K562 (cell line): ENCODE data around the gene SLC6A1. TPM values are rescaled to one million over a fixed set of nuclear protein-coding genes. Genes with fewer than 3 reads are reported as not detected.

ENCODE experiments used
- ATAC-seq: fragments of 200-7000 bp; cut with Tn5 transposase; 3 replicates; pipeline ENCODE4 v1.9.1; 2020; ENCODE audit warnings: moderate library complexity
- BruUV-seq: library from RNA; stranded (reverse); fragments of 400-500 nt; replicated peaks from 2 replicates; lab custom pipeline; 2021; lab: Mats Ljungman, UMichigan
- CTCF ChIA-PET: fragments of 300-600 bp; formaldehyde crosslinking; extraction: SDS; loops from one replicate; lab custom pipeline; 2021; ENCODE audit warnings: low intra/inter-chr PET ratio; lab: Yijun Ruan, JAX
- POLR2A ChIA-PET: fragments of 300-600, 350-650 bp; sonication (Branson Sonifier 250); formaldehyde crosslinking; extraction: SDS; loops from one replicate; lab custom pipeline; 2021; ENCODE audit warnings: antibody characterized with exemption, inconsistent platforms; lab: Yijun Ruan, JAX
- DNase-seq, 4 experiments: peaks; one replicate each; pipeline versions ENCODE4 v3.0.0 to v3.0.0-alpha.2; 2011 to 2018; ENCODE audit warnings: low spot score in 3 of 4, mixed read lengths in 3 of 4; ENCODE audit errors: extremely low read depth in 1 of 4
- FAIRE-seq: peaks from 2 replicates; lab custom pipeline; 2011; peaks lifted over from hg19 to GRCh38; lab: Jason Lieb, UNC
- H2AFZ ChIP-seq: 2 replicates; pipeline ENCODE4 v1.6.0; 2011; ENCODE audit warnings: low read depth, low read length, control low read depth, inconsistent platforms
- H3K27ac ChIP-seq: fragments of 200-600 bp; 3 replicates; pipeline ENCODE4 v1.8.0; 2011; ENCODE audit warnings: low read depth, mild to moderate bottlenecking, control low read depth, inconsistent platforms, low read length, moderate library complexity, mixed read lengths; ENCODE audit errors: extremely low read depth
- H3K27me3 ChIP-seq, 2 experiments: fragments of 300-600 bp in 1 of 2; 2 replicates in 1 of 2; 3 replicates in 1 of 2; pipeline versions ENCODE4 v1.6.0 to v1.8.0; 2011; ENCODE audit warnings: inconsistent platforms in 2 of 2, low read length in 2 of 2, mild to moderate bottlenecking in 1 of 2, mixed read lengths in 1 of 2, moderate library complexity in 1 of 2; ENCODE audit not compliant: control insufficient read depth in 2 of 2, insufficient read depth in 2 of 2
- H3K36me3 ChIP-seq: fragments of 300-600 bp; 3 replicates; pipeline ENCODE4 v1.8.0; 2011; ENCODE audit warnings: mild to moderate bottlenecking, low read length, inconsistent platforms; ENCODE audit not compliant: control insufficient read depth, insufficient read depth
- H3K4me1 ChIP-seq, 2 experiments: fragments of 200-600 bp in 1 of 2; replicated peaks in 1 of 2; 2 replicates in 1 of 2; 3 replicates in 1 of 2; pipeline versions ENCODE4 v1.5.1 to v1.8.0; 2011; ENCODE audit warnings: inconsistent platforms in 2 of 2, low read length in 2 of 2, mild to moderate bottlenecking in 1 of 2, mixed read lengths in 1 of 2, moderate library complexity in 1 of 2; ENCODE audit not compliant: control insufficient read depth in 2 of 2, insufficient read depth in 2 of 2
- H3K4me2 ChIP-seq: 2 replicates; pipeline ENCODE4 v1.6.1; 2011; ENCODE audit warnings: low read length, control low read depth, inconsistent platforms, mixed read lengths; ENCODE audit not compliant: insufficient read depth
- H3K4me3 ChIP-seq: fragments of 200-600 bp; sonication (generic), shearing (Covaris generic); 2 replicates; pipeline ENCODE4 v1.5.1; 2016; ENCODE audit warnings: control low read depth, inconsistent platforms
- H3K79me2 ChIP-seq: fragments of 200-600 bp; 3 replicates; pipeline ENCODE4 v1.8.0; 2011; ENCODE audit warnings: low read length, inconsistent platforms; ENCODE audit not compliant: control insufficient read depth, insufficient read depth
- H3K9ac ChIP-seq, 2 experiments: 2 replicates each; pipeline versions ENCODE4 v1.6.0 to v1.6.1; 2011; ENCODE audit warnings: low read depth in 2 of 2, low read length in 2 of 2, control low read depth in 1 of 2, inconsistent platforms in 1 of 2, mild to moderate bottlenecking in 1 of 2, mixed read lengths in 1 of 2; ENCODE audit not compliant: insufficient read depth in 1 of 2
- H3K9me1 ChIP-seq: one replicate; pipeline ENCODE4 v1.6.0; 2011; ENCODE audit warnings: inconsistent platforms, mild to moderate bottlenecking, low read length, moderate library complexity; ENCODE audit not compliant: control insufficient read depth, insufficient read depth
- H3K9me3 ChIP-seq: replicated peaks from 2 replicates; pipeline ENCODE4 v1.5.1; 2011; ENCODE audit warnings: low read depth, low read length, inconsistent platforms; ENCODE audit not compliant: control insufficient read depth, insufficient read depth
- H4K20me1 ChIP-seq: replicated peaks from 2 replicates; pipeline ENCODE4 v1.6.1; 2011; ENCODE audit warnings: low read length, inconsistent platforms, mixed read lengths; ENCODE audit not compliant: control insufficient read depth, insufficient read depth
- CEBPB ChIP-seq: fragments of 450-650 bp; IDR thresholded peaks from 2 replicates; pipeline ENCODE4 v1.6.1; 2016; ENCODE audit warnings: missing genetic modification characterization, missing compliant biosample characterization
- CTBP1 ChIP-seq: fragments of 450-650 bp; IDR thresholded peaks from 2 replicates; pipeline ENCODE4 v1.6.1; 2016; ENCODE audit warnings: borderline replicate concordance
- E2F1 ChIP-seq: sonication (generic); formaldehyde crosslinking; IDR thresholded peaks from 2 replicates; pipeline ENCODE4 v1.8.1; 2023; ENCODE audit warnings: mild to moderate bottlenecking, missing genetic modification reagents, moderate library complexity
- GATAD2B ChIP-seq: fragments of 450-650 bp; IDR thresholded peaks from 2 replicates; pipeline ENCODE4 v1.6.1; 2017; ENCODE audit warnings: mild to moderate bottlenecking, borderline replicate concordance
- HDAC3 ChIP-seq: fragments of 450-650 bp; IDR thresholded peaks from 2 replicates; pipeline ENCODE4 v1.6.1; 2018; ENCODE audit warnings: borderline replicate concordance, mild to moderate bottlenecking, moderate library complexity; ENCODE audit not compliant: partially characterized antibody
- HDAC8 ChIP-seq: fragments of 450-650 bp; IDR thresholded peaks from 2 replicates; pipeline ENCODE4 v1.6.1; 2016; ENCODE audit warnings: mild to moderate bottlenecking, missing genetic modification characterization, moderate library complexity, missing compliant biosample characterization
- MAFK ChIP-seq: IDR thresholded peaks from 2 replicates; pipeline ENCODE4 v1.6.1; 2011; ENCODE audit warnings: low read length, improper control_type of control experiment
- MEF2A ChIP-seq: IDR thresholded peaks from 2 replicates; pipeline ENCODE4 v1.6.1; 2011; ENCODE audit warnings: low read depth, mild to moderate bottlenecking, low read length, moderate library complexity; ENCODE audit not compliant: control insufficient read depth
- TARDBP ChIP-seq: fragments of 450-650 bp; IDR thresholded peaks from 2 replicates; pipeline ENCODE4 v1.6.1; 2016
- ZBTB43 ChIP-seq: sonication (generic); formaldehyde crosslinking; IDR thresholded peaks from 2 replicates; pipeline ENCODE4 v1.8.0; 2023; ENCODE audit warnings: mild to moderate bottlenecking, missing genetic modification reagents
- ZKSCAN1 ChIP-seq: fragments of 150-350 bp; IDR thresholded peaks from 2 replicates; pipeline ENCODE4 v1.6.1; 2016; ENCODE audit warnings: low read depth, low read length
- ZNF41 ChIP-seq: fragments of 250-450 bp; sonication (Bioruptor Pico); conservative IDR thresholded peaks from 2 replicates; pipeline ENCODE4 v1.4.0; 2020; ENCODE audit warnings: mild to moderate bottlenecking
- ZNF583 ChIP-seq: fragments of 250-450 bp; sonication (Bioruptor Pico); IDR thresholded peaks from 2 replicates; pipeline ENCODE4 v1.4.0; 2020
- ZNF699 ChIP-seq: fragments of 250-450 bp; sonication (Bioruptor Pico); IDR thresholded peaks from 2 replicates; pipeline ENCODE4 v1.8.0; 2021; ENCODE audit warnings: mild to moderate bottlenecking, moderate library complexity; ENCODE audit not compliant: insufficient replicate concordance
- WGBS: fragments of 100-300 bp; shearing (Covaris generic); methylation state at CpG from one replicate; pipeline ENCODE4 v1.1.6; 2016; ENCODE audit warnings: low coverage, mixed read lengths; ENCODE audit not compliant: insufficient coverage; ENCODE audit errors: missing lambda C conversion rate; 5-methylcytosine and 5-hydroxymethylcytosine counted together
- in situ Hi-C: fragments of 300-500 bp; cut with MboI; formaldehyde crosslinking; loops from 4 replicates; pipeline ENCODE4 v1.15.0; 2018; ENCODE audit warnings: inconsistent platforms, mixed read lengths
- intact Hi-C: fragments of 100-400 bp; cut with micrococcal nuclease; formaldehyde crosslinking; loops from 2 replicates; pipeline ENCODE4 v1.14.2; 2022
- polyA plus RNA-seq, 8 experiments: library from polyadenylated mRNA; depleted of rRNA in 4 of 8; stranded (reverse) in 5 of 8; unstranded in 3 of 8; fragments of >200 nt; fragmentation: Nextera tagmentation in 2 of 8; fragmentation: Illumina TruSeq in 1 of 8; extraction: Ambion mirVana in 2 of 8; extraction: Trizol in 1 of 8; gene quantifications; 2 replicates each; pipeline versions ENCODE4 v1.2.1 to v1.2.3, GENCODE V29; 2011 to 2014; ENCODE audit warnings: inconsistent platforms in 1 of 8, missing spikeins in 1 of 8
- total RNA-seq, 7 experiments: library from RNA; depleted of rRNA in 6 of 7; stranded (reverse); fragments of >200 nt in 6 of 7; fragmentation: Illumina TruSeq in 2 of 7; extraction: Trizol in 2 of 7; gene quantifications; 2 replicates each; pipeline versions ENCODE4 v1.2.1 to v1.2.3, GENCODE V29; 2011 to 2021; ENCODE audit warnings: low replicate concordance in 1 of 7
- TF ChIP-seq, protein P1 (sequence below): fragments of 450-650 bp; IDR thresholded peaks from 2 replicates; pipeline ENCODE4 v1.6.1; 2017; ENCODE audit warnings: mild to moderate bottlenecking, moderate library complexity
- TF ChIP-seq, protein P2 (sequence below): fragments of 250-450 bp; sonication (Bioruptor Pico); IDR thresholded peaks from 2 replicates; pipeline ENCODE4 v1.5.0; 2020; ENCODE audit warnings: mild to moderate bottlenecking, borderline replicate concordance
- TF ChIP-seq, protein P3 (sequence below): fragments of 450-650 bp; formaldehyde crosslinking; conservative IDR thresholded peaks from 2 replicates; pipeline ENCODE4 v1.4.0; 2022; ENCODE audit warnings: mild to moderate bottlenecking, missing genetic modification characterization

SLC6A1 gene
- total and polyA plus RNA-seq, 9 of the 15 experiments (the other 6 are each of a cell fraction or from before 2014, with no cell fraction given) = not detected

- BruUV-seq = no TSS peak
- 0% methylated on average over 2 of the region's 2 CpGs for WGBS
- Histone ChIP-seq H3K9me3 (no peaks in the 10 kb centered on the region), H2AFZ (no peak overlapping the region), H3K9me1 (no peaks in the 10 kb centered on the region), H3K4me2 (no peak overlapping the region), H3K4me3 (no peak overlapping the region), H3K27ac (no peak overlapping the region), H4K20me1 (no peaks in the 10 kb centered on the region), H3K4me1 (no peaks in the 10 kb centered on the region), H3K79me2 (no peaks in the 10 kb centered on the region), H3K36me3 (no peaks in the 10 kb centered on the region), H3K9ac (no peak overlapping the region), H3K27me3 (no peaks in the 10 kb centered on the region)
- DNase-seq = no peak
- intact Hi-C loops (no loop called here), in situ Hi-C loops (no loop called here)
- ATAC-seq = no peak
- FAIRE-seq = no peak
- POLR2A ChIA-PET = interaction anchor here (0.6 kb wide), 1 partner anchor 8 kb away, joined by 3 read pairs; no protein-coding TSS in a partner anchor
- CTCF ChIA-PET = interaction anchor here (0.6 kb wide), 1 partner anchor 314 kb away, joined by 3 read pairs; no protein-coding TSS in a partner anchor
- no peak for TF ChIP-seq E2F1
- TF ChIP-seq HDAC8 (tag) = no peak
- TF ChIP-seq ZNF583 (CRISPR knock-in tag) = no peak
- no peak for TF ChIP-seq MAFK
- TF ChIP-seq MEF2A = no peak
- TF ChIP-seq, protein P1, sequence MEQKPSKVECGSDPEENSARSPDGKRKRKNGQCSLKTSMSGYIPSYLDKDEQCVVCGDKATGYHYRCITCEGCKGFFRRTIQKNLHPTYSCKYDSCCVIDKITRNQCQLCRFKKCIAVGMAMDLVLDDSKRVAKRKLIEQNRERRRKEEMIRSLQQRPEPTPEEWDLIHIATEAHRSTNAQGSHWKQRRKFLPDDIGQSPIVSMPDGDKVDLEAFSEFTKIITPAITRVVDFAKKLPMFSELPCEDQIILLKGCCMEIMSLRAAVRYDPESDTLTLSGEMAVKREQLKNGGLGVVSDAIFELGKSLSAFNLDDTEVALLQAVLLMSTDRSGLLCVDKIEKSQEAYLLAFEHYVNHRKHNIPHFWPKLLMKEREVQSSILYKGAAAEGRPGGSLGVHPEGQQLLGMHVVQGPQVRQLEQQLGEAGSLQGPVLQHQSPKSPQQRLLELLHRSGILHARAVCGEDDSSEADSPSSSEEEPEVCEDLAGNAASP = no peak
- TF ChIP-seq TARDBP = no peak
- TF ChIP-seq ZBTB43 (CRISPR knock-in tag) = no peak
- TF ChIP-seq ZKSCAN1 = no peak
- TF ChIP-seq, protein P2, sequence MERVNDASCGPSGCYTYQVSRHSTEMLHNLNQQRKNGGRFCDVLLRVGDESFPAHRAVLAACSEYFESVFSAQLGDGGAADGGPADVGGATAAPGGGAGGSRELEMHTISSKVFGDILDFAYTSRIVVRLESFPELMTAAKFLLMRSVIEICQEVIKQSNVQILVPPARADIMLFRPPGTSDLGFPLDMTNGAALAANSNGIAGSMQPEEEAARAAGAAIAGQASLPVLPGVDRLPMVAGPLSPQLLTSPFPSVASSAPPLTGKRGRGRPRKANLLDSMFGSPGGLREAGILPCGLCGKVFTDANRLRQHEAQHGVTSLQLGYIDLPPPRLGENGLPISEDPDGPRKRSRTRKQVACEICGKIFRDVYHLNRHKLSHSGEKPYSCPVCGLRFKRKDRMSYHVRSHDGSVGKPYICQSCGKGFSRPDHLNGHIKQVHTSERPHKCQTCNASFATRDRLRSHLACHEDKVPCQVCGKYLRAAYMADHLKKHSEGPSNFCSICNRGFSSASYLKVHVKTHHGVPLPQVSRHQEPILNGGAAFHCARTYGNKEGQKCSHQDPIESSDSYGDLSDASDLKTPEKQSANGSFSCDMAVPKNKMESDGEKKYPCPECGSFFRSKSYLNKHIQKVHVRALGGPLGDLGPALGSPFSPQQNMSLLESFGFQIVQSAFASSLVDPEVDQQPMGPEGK = no peak
- no peak for TF ChIP-seq ZNF699 (CRISPR knock-in tag)
- TF ChIP-seq, protein P3, sequence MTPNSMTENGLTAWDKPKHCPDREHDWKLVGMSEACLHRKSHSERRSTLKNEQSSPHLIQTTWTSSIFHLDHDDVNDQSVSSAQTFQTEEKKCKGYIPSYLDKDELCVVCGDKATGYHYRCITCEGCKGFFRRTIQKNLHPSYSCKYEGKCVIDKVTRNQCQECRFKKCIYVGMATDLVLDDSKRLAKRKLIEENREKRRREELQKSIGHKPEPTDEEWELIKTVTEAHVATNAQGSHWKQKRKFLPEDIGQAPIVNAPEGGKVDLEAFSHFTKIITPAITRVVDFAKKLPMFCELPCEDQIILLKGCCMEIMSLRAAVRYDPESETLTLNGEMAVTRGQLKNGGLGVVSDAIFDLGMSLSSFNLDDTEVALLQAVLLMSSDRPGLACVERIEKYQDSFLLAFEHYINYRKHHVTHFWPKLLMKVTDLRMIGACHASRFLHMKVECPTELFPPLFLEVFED (CRISPR knock-in tag) = no peak
- TF ChIP-seq HDAC3 = no peak
- TF ChIP-seq CEBPB (tag) = no peak
- TF ChIP-seq GATAD2B = no peak
- no peak for TF ChIP-seq ZNF41 (CRISPR knock-in tag)
- no peak for TF ChIP-seq CTBP1
Observed at GRCh38 chr3:11074011-11074410, 81.5 kb downstream of the SLC6A1 start.
